ENCODE data around the gene TBC1D16.

The TBC1D16 gene

DNA sequence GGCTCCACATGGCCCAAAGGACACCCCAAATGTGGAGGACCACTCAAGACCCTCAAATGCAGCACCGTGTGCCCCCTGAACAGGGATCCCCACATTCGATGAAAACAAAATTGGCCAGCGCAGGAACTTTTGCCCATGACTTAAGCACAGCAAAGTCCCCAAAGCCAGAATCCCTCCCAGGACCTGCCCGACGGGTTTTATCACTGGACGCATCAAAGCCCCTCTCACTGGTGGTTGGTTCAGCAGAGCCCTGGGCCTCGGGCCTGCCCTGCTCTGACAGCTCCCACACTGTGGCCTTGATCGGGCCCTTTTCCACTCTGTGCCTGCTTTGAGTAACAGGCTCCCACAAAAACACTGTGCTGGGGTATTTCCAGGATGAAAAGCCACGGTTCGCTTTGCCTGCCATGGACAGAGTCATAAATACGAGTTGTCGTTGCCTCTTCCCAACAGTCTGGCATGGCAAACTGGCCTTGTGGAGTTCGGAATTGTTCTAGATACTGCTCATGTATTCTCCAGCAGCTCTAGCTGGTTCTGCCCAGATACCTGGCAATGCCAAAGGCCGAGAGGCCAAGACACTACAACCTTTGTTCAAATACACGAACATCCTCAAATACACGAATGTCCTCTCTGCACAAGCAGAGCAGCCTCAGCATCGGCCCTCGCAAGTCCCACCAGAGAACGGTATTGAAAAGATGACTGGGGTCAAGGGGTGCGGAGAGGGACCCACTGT lies 46.4 kb downstream of the TBC1D16 start:
- DNase-seq: no peak

DNA sequence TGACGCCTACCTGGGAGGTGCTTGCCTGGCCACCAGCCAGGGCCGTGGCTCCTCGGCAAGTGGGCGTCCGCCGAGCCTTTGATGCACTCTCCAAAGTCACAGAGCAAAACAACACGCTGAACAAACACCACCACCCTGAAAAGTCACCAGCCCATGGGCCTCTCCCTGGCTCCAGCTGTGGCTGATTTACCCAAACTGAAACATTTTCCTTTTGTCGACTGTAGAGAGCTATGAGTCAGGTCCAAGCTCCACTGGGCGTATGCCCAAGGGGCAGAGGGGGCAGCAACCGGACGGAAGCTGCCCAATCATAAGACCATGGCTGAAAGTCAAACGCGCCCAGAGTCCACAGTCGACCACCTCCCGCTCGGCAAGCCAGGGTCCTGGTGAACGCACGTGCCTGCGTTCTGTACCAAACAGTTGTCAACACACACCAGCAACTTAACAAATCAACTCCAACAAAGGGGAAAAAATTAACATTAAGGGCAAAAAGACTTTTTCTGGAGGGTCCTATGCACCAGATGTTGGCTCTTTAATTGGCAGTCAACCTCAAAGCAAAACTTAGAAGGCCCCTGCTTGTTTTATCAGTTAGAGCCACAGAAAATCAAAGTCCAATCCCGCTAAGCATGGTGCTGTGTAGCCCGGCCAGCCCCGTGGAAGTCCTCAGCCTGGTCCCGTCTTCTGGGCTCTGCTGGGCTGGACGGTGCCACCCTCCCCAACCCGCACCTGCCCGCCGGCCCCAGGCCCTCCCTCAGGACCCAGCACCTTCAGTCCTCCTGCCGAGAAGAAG lies 47.3 kb downstream of the TBC1D16 start:
- DNase-seq: no peak

DNA sequence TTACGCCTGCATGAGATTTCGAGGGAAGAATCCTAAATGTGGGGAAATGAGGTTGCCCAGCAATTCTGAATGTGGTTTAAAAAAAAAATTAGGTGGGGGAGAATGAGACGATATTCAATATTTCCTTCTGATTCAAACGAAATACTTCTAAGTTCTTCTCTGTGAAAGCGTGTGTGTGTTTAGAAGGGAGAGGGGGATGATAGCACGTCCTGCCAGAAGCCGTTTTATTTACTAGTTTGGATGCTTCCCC lies 47.8 kb downstream of the TBC1D16 start:
- DNase-seq: no peak

DNA sequence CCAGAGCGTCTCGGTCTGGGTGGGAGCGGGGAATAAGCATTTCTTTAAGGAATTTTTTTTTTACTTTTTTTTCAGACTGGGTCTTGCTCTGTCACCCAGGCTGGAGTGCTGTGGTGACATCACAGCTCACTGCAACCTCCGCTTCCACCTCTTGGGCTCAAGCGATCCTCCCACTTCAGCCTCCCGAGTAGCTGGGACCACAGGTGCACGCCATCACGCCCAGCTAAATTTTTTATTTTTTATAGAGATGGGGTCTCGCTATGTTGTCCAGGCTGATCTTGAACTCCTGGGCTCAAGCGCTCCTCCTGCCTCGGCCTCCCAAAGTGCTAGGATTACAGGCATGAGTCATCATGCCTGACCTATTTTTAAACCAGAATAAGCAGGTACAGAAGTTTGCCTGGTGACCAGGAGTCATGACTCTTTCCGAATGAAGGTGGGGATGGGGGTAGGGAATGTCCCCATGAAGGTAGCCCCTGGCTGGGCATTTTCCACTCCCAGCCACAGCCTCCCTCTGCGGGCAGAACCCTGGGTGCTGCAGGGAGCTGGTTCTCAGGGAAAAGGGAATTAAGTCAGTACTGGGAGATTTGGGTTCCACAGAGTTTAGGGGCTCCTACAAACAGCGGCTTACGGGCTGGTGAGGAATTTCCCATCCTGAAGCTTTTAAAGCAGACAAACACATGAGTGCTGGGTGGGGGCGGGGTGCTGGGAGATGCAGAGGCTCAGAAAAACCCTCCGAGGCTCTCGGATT lies 48.3 kb downstream of the TBC1D16 start:
- DNase-seq: no peak

DNA sequence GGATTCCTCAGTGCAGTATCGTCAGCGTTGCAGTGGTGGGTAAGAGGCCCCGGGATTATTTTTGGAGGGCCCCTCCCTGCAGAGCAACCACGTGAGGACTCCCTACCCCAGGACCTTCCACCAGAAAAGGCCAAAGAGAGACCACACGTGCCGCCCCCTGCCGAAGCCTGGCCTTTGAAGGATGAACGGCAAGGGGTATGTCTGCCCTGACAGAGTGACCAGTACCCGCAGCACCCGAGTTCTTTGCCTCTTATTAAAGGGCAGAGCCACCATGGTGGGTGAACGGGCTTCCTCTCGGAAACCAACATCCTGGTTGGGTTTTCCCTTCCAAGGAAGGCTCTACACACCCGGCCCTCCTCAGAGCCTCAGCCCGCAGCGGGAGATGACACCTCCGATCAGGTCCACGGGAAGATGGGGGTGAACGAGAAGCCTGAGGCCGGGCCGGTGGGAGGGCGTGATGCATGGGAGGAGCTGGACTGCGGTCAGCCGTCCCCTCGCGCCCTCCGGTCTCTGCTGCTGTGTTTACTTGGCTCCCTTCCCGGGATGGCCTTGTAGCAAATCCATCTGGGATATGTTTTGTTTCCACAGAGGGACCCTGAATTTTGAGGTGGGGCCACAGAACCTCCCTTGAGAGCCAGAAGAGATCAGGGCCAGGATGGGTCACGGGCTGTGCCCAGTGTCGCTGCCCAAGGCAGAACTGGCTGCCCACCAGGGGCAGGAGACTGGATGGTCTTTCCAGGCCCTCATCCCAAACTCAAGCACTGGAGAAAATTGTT lies 49.1 kb downstream of the TBC1D16 start:
- DNase-seq: no peak

- DNase-seq: no peak
Observed at GRCh38 chr17:79985943-79986391, 49.7 kb downstream of the TBC1D16 start.

DNA sequence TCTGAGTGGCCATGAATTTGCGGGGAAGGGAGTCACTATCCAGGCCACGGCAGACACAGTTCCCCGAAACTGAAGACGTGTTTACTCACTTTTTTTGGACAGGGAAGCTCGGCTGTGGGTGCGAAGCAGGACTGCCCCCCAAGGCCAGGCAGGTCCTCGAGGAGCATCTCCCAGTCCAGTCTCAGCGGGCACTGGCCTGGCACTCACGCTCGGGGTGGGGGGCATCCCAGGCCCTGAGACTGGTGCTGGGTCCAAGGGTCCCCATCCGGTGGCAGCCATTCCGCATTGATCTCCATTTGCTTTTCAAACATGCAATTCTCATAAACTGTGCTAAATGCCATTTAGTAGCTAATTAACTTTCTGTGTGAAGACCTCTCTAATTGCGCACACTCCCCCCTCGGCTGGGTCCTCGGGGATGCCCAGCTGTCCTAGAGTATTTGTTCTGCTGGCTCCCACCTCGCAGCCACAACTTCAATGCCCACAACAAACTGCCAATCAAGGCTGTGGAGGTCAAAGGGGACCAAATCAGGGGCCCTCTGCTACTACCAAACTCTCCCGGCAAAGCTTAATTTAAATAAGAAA lies 50.2 kb downstream of the TBC1D16 start:
- DNase-seq: no peak

DNA sequence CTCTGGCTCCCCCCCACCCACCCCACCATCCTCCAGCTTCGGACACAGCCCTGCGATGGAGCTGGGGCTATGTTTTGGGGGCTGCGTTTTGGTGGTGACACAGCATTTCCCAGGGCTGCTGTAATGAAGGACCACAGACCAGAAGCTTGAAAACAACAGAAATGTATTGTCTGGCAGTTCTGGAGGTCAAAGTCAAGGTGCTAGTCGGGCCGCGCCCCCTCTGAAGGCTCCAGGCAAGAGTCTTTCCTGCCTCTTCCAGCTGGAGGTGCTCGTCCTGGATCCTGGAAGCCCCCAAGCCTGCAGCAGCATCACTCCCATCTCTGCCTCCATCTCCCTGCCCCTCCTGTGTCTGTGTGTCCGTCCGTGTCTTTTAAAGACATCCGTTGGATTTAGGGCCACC lies 50.8 kb downstream of the TBC1D16 start:
- DNase-seq: no peak

- no peak for DNase-seq
Observed at GRCh38 chr17:79984045-79984840, 51.4 kb downstream of the TBC1D16 start.

DNA sequence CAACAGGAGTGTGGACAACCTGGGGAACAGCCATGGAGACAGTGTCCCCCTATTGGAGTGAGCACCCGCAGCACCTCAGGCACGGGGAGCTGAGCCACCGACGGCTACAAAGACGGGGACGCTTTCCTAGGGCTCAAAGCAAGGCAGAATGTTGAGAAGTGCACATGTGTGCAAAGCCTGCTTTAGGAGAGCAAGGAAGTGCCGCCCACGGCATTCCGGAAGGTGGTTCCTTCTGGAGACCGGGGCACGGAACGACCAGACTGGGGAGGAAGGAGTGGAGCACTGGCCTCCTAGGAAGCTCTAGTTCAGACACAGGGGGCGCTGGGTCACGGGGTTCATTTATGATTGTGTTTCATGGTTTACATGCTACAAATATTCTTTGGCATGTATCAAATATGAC lies 52.2 kb downstream of the TBC1D16 start:
- DNase-seq: no peak

- no peak for DNase-seq
Observed at GRCh38 chr17:79982986-79983385, 52.7 kb downstream of the TBC1D16 start.

DNA sequence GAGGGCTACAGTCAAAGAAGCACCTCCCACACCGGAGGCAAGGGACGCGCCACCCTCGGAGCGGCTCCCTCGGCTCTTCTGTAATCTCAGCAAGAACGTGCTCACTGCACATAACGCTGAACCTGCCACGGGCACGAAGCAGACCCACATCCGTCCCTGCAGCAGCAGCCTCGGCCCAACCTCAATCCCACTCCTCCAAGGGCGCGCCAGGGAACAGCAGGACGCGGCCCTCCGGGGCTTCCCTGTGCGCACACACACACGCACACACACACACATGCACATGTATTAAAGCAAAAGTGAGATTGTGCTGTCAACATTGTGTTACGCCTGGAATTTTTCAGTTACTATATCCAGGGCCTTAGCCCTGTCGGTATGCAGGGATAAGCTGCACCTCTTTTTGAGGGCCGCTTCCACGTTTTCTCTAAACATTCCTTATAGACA lies 54.0 kb downstream of the TBC1D16 start:
- no peak for DNase-seq

DNA sequence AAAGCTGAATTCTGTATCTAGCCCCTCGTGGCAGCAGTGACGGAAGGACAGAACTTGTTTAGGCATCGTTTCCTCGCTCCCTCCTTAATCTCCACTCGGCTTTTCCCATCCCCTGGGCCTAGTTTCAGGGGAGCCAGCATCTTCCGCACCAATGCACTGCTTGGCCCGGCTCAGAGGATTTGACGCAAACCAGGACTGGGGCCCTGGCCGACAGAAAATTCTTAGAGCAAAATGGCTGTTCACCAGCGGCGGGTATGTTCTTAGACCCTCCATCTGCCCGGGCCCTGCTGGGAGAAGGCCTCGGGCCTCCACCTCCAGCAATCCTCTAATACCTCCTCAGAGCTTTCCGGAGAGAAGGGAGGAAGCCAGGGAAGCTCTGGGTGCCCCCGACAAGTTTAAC lies 54.6 kb downstream of the TBC1D16 start:
- DNase-seq: peak in 23 of 58 donors; percentile 17 to 71 (median 40)

- no peak for DNase-seq
Observed at GRCh38 chr17:79980246-79981043, 55.2 kb downstream of the TBC1D16 start.

DNA sequence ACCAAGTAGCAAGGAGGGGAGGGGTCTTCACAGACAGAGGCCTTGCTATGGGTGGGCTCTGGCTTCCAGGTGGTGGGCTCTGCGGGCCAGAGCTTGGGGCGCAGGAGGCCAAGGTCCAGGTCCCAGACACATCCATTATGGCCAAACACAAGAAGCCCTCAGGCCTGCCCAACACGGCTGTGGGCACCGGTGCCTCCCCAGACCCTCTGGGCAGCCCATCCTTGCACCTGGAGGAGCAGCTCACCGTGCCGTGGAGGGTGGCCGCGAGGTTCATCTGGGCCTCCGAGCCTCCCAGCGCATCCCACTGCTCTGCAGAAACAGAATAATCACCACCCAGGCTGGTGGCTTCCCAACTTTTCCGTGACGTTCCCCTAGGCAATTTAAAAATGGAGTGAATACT lies 55.9 kb downstream of the TBC1D16 start:
- no peak for DNase-seq

DNA sequence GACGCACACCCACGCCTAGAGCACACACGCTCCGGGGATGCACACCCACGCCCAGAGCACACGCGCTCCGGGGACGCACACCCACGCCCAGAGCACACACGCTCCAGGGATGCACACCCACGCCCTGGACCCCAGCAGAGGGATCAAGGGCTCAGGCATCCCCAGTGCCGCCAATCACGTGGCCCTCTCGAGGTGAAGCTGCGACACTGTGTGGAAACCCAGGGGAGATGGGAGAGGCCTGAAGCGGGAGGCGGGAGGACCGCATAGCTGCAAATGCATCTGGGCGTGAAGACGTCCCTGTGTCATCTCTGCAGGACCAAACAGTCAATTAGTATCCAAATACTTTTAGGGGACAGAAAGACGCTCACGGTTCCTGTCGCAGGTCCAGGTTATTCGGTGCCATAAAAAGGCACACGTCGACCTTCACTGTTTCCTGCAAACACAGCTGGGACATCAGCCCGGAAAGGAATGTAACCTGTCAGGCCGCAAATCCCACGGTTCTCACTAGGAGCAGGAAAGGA lies 56.4 kb downstream of the TBC1D16 start:
- DNase-seq: no peak

DNA sequence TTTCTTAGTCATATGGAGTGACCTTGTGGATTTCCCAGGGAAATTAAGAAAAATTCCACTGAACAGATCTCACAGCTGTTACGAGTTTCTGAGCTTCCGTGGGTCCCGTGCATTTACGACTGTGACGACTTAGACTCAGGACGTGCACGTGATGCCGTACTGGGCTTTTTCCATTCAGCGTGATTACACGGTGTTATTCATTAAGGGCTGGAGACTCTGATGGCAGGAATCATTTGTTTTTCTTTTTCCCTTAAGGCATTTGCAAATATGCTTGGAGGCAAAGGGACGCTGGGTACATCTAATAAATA lies 57.2 kb downstream of the TBC1D16 start:
- no peak for DNase-seq

DNA sequence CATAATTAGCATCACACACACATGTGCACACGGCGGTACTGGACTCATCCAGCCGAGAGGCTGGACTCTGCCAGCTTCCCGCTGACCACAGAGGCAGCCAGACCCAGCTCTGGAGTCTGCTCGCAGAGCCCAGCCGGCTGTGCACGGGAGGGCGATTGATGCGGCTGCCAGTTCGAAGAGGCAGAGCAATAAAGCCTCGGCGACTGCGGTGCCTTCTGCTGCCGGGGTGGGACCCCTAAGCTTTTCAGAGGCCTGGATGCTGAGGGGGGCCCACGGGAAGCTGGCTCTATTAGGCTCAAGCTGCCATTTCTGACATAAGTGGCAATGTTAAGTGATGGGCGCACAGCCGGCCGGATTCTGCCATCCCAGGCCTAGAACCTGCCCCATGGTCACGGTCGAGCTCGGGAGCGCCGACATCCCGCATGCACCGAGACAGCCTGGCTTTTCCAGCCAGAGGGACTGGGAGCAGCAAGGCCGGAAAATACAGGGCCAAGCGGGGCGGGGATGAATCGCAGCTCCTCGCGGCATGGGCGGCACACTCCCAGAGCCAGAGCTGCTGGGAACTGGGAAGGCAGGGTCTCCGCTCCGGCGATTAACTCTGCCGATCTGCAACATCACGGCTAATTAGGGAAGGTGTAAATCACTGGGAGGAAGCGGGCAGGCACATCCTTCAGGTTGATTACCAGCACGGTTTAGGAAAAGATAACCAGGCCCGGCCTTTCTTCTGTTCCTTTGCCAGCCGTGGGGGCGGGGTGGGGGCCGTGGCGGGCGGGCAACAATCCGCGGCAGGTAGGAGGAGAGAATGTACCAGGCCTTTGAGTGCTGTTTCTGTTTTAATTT lies 57.7 kb downstream of the TBC1D16 start:
- peak in 27 of 58 donors; percentile 8 to 62 (median 37) for DNase-seq
